Measurements from ENCODE around the gene NPEPL1.

NPEPL1 gene

GRCh38 chr20:58694241-58695083 is 1.9 kb downstream of the NPEPL1 start:
- Histone ChIP-seq H3K27me3 (peaks cover 16% of the 10 kb centered on the region), H3K4me3 (no peak overlapping the region), H3K36me3 (peaks cover 39% of the 10 kb centered on the region), H4K20me1 (no peaks in the 10 kb centered on the region), H3K4me1 (peaks cover 34% of the 10 kb centered on the region), H3K27ac (no peak overlapping the region), H3K9ac (no peak overlapping the region), H3K9me3 (no peaks in the 10 kb centered on the region), H3K4me2 (peak overlapping the region; percentile 96)
- TF ChIP-seq Cebpa-rat (IDR thresholded peaks at IDR 0.05): no peak

GRCh38 chr20:58695084-58695722 is 2.6 kb downstream of the NPEPL1 start:
- peaks cover 34% of the 10 kb centered on the region for H3K4me1 ChIP-seq
- peaks cover 46% of the 10 kb centered on the region for H3K36me3 ChIP-seq
- no peaks in the 10 kb centered on the region for H3K9me3 ChIP-seq
- no peak overlapping the region for H3K4me2 ChIP-seq
- H3K9ac ChIP-seq: no peak overlapping the region
- H4K20me1 ChIP-seq: no peaks in the 10 kb centered on the region
- no peak overlapping the region for H3K27ac ChIP-seq
- H3K4me3 ChIP-seq: no peak overlapping the region
- peaks cover 16% of the 10 kb centered on the region for H3K27me3 ChIP-seq
- TF ChIP-seq Cebpa-rat (IDR thresholded peaks at IDR 0.05): no peak

DNA sequence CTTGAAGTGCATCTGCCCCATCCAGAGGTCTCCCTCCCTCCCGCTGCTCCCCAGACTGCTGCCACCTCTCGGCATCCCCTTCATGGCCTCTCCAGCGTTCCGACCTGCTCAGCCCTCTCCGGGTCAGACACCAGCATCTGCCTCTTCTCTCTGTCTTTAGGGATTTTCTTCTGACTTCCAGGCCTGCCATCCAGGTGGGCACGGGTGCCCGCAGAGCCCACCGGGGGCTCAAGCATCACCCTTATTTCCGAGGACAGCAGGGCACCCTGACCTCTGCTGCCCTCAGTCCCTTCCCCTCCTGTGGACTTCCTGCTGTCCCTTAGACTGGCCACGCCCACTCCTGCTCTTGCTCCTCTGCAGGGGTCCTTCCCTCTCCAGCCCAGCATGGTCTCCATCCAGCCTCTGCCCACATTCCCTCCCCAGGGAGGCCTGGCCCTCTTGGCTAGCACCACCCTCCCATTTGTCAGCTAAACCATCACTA is 3.3 kb downstream of the NPEPL1 start:
- Histone ChIP-seq H3K9me3 (no peaks in the 10 kb centered on the region), H3K4me2 (no peak overlapping the region; the same call in 1 of the 2 replicates), H3K4me3 (no peak overlapping the region), H3K36me3 (peaks cover 53% of the 10 kb centered on the region), H4K20me1 (no peaks in the 10 kb centered on the region), H3K27ac (no peak overlapping the region), H3K4me1 (peaks cover 34% of the 10 kb centered on the region), H3K27me3 (peaks cover 16% of the 10 kb centered on the region), H3K9ac (no peak overlapping the region)
- TF ChIP-seq Cebpa-rat (IDR thresholded peaks at IDR 0.05): no peak

DNA sequence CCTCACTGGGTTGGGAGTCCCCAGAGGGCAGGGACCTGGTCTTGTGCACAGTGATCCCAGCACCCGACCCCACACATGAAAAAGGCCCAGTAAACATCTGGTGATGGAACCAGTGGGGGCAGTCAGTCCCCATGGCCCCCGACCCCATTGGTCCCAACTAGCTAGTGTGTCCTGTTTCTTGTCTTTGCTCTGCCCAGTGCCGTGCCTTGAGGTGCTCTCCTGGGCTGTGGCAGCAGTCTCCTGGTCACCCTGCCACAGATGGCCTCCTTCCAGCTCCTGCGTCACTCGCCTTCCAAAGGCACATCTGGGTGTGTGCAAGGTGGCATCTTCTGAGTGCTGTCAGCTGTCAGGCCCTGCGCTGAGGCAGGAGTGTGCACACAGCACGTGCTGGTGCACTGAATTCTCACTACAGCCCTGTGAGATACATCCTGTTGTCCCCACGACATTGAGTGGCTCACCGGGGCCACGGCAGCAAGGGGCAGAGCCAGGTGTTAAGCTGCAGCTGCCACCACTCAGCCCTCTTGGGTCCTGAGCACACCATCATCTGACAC is 3.9 kb downstream of the NPEPL1 start:
- Histone ChIP-seq H3K4me2 (peak overlapping the region; percentile 27; the same call in 1 of the 2 replicates), H3K9ac (no peak overlapping the region), H3K36me3 (peaks cover 54% of the 10 kb centered on the region)

DNA sequence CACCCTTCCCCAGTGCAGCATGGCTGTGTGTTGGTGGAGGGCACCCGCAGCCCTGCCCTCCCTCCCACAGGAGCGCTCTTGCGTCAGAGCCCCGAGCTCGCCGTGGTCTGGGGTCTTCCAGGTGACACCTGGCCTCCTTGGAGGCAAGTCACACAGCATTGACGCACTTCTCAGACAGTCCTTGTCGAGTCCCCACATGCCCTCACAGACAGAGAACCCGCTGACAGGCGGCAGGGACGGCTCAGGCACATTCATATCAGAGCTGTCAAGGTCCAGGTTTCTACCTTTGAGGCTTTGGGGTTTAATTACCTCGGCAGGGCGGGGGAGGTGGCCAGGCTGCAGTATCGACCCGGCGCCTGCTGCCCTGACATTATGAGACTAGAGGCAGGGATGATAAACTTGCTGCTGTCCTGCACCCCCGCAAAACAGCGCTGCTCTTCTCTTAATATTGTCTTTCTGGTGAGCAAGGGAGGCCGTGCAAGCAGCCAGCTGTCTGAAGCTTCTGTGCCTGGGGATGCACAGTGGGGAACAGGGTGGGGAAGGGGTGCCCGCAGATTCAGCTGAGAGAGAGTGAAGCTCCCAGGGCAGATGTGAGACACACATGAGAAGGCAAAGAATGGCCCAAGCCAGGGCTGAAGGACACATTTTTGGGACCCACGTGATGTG is 4.7 kb downstream of the NPEPL1 start:
- peaks cover 28% of the 10 kb centered on the region for H3K4me1 ChIP-seq
- no peak overlapping the region for H3K4me3 ChIP-seq

More for the DNA sequence above, 3.9 kb downstream of the NPEPL1 start:
- H3K27me3 ChIP-seq: peaks cover 16% of the 10 kb centered on the region
- no peak overlapping the region for H3K4me3 ChIP-seq
- peaks cover 34% of the 10 kb centered on the region for H3K4me1 ChIP-seq
- no peaks in the 10 kb centered on the region for H4K20me1 ChIP-seq
- TF ChIP-seq Cebpa-rat (IDR thresholded peaks at IDR 0.05): no peak
- H3K9me3 ChIP-seq: no peaks in the 10 kb centered on the region
- H3K27ac ChIP-seq: no peak overlapping the region

GRCh38 chr20:58697867-58698703 is 5.5 kb downstream of the NPEPL1 start:
- Histone ChIP-seq H3K4me1 (peaks cover 30% of the 10 kb centered on the region), H3K9ac (no peak overlapping the region), H4K20me1 (no peaks in the 10 kb centered on the region), H3K9me3 (no peaks in the 10 kb centered on the region), H3K27ac (no peak overlapping the region), H3K27me3 (peaks cover 13% of the 10 kb centered on the region), H3K4me3 (no peak overlapping the region), H3K36me3 (peaks cover 66% of the 10 kb centered on the region), H3K4me2 (no peak overlapping the region)
- TF ChIP-seq Cebpa-rat (IDR thresholded peaks at IDR 0.05): no peak

More for the DNA sequence above, 4.7 kb downstream of the NPEPL1 start:
- TF ChIP-seq Cebpa-rat (IDR thresholded peaks at IDR 0.05): no peak
- Histone ChIP-seq H3K36me3 (peaks cover 62% of the 10 kb centered on the region), H4K20me1 (no peaks in the 10 kb centered on the region), H3K9me3 (no peaks in the 10 kb centered on the region), H3K27me3 (peaks cover 16% of the 10 kb centered on the region), H3K27ac (no peak overlapping the region), H3K9ac (no peak overlapping the region), H3K4me2 (no peak overlapping the region)

- Histone ChIP-seq H3K4me3 (no peak overlapping the region), H3K4me2 (no peak overlapping the region), H3K4me1 (peaks cover 30% of the 10 kb centered on the region), H3K9ac (no peak overlapping the region), H3K27ac (no peak overlapping the region), H3K9me3 (no peaks in the 10 kb centered on the region), H3K36me3 (peaks cover 66% of the 10 kb centered on the region), H3K27me3 (peaks cover 4% of the 10 kb centered on the region; the same call in 1 of the 2 replicates), H4K20me1 (peaks cover 4% of the 10 kb centered on the region; the same call in 1 of the 2 replicates)
- no peak for TF ChIP-seq Cebpa-rat (IDR thresholded peaks at IDR 0.05)
Observed at GRCh38 chr20:58698741-58699622, 6.4 kb downstream of the NPEPL1 start.

DNA sequence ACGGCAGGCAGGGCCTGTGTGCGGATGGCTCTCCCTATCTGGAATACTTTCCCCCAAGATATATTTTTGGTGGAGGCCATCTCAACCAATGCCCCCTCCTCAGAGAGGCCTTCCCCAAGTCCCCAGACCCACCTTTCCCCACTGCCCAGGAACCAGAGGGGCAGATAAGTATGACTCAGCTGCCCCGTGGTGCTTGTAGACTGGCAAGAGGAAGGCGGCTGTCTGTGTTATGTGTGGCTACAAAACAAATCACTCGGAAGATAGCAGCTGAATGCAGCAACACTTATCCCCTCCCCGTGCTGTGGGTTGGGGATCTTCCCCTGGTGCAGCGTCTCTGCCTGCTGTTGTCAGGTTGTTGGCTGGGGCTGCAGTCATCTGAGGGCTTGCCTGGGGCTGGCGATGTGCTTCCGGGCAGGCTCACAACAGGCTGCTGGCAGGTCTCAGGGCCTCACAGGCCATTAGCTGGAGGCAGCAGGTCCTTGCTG is 7.1 kb downstream of the NPEPL1 start:
- H3K27ac ChIP-seq: no peak overlapping the region; the same call in 1 of the 2 replicates
- TF ChIP-seq Cebpa-rat (IDR thresholded peaks at IDR 0.05): no peak
- H3K9me3 ChIP-seq: no peaks in the 10 kb centered on the region
- peaks cover 66% of the 10 kb centered on the region for H3K36me3 ChIP-seq
- peaks cover 34% of the 10 kb centered on the region for H3K4me1 ChIP-seq
- no peaks in the 10 kb centered on the region for H3K27me3 ChIP-seq
- no peak overlapping the region for H3K4me2 ChIP-seq
- no peak overlapping the region for H3K4me3 ChIP-seq
- no peak overlapping the region for H3K9ac ChIP-seq
- peaks cover 7% of the 10 kb centered on the region; the same call in 1 of the 2 replicates for H4K20me1 ChIP-seq

Measured in BLaER1 (cell line).